Stimulated activated CD4-positive, alpha-beta T cell treated with anti-CD3 and anti-CD28 coated beads, Interleukin-12 subunit alpha, Interleukin-12 subunit beta, amount 100 ng/mL, for 48 hours (primary cell): ENCODE data around the gene GALNT18.

ENCODE experiments used
- DNase-seq, 3 donors: peaks; one replicate each; pipeline ENCODE4 v3.0.0-alpha.2; 2020; ENCODE audit warnings: low read depth in 2 of 3, low spot score in 1 of 3

Gene GALNT18

GRCh38 chr11:11533751-11534150 lies 88.1 kb downstream of the GALNT18 start:
- DNase-seq = no peak

- no peak for DNase-seq
These were observed 88.7 kb downstream of the GALNT18 start for GRCh38 chr11:11533057-11533456.

DNA sequence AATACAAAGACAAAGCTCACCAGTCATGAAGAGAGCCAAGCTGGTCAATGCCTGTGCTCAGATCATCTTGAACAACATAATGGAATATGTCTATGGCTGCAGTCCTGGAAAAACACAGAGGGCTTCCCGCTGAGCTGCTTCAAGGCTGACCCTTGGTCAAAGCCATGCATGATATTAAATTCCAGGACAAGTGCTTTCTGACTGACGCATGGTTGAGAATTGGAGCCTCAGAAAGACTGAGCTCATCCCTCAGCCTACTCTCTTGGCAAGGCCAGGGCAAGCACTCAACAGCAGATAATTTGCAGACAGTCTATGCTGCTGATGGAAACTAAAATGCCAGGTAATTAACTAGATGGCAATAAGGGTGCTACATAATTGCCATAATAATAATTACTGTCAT lies 89.2 kb downstream of the GALNT18 start:
- DNase-seq = no peak

DNA sequence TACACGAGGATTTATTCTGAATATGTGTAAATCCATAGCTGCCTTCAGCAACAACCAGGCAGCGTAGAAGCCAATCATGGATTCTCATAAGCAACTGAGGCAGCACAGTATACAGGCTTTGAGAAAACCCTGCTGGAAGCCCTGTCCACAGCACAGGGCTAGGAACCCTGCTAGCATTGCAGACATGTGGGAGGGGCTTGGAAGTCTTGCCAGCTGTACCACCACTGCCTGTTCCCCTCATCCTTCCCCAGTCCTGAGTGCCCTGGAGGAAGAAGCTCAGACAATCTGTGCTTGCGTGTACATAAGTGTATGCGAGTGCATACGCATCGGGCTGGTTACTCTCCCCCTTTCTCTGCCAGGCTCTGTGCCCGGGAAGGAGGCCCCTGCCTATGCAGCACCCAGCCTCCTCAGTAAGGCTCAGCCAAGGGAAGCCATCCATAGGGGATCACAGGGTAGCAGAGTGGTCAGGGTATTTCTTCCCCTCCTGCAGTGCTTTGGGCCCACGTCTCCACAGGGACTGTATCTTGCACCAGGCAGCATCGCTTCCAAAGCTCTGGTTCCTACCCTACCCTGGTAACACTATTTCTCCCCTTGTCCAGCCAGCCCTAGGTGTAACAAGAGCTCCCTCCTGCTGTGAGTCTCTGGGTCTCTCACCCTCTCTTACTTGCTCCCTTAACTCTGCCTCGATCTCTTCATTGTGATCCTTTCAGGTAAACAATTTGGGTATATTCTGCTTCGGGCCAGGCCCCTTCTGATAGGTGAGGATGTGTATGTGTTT lies 90.5 kb downstream of the GALNT18 start:
- no peak for DNase-seq

DNA sequence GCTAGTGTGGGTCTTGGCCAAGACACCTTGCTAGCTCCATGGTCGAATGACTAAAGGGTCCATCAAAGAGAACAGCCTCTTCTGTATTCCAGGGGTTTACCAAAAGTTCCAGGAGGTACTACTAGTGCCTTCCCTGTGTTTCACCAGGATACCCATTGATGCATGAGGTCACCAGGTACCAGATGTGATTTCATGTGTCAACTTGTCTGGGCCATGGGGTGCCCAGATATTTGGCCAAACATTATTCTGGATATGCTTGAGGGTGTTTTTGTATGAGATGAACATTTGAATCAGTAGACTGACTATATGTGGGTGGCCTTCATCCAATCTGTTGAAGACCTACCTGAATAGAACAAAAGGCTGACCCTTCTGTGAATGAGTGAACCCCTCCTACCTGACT lies 92.8 kb downstream of the GALNT18 start:
- DNase-seq = no peak

GRCh38 chr11:11525283-11525682 lies 96.5 kb downstream of the GALNT18 start:
- DNase-seq = no peak

DNA sequence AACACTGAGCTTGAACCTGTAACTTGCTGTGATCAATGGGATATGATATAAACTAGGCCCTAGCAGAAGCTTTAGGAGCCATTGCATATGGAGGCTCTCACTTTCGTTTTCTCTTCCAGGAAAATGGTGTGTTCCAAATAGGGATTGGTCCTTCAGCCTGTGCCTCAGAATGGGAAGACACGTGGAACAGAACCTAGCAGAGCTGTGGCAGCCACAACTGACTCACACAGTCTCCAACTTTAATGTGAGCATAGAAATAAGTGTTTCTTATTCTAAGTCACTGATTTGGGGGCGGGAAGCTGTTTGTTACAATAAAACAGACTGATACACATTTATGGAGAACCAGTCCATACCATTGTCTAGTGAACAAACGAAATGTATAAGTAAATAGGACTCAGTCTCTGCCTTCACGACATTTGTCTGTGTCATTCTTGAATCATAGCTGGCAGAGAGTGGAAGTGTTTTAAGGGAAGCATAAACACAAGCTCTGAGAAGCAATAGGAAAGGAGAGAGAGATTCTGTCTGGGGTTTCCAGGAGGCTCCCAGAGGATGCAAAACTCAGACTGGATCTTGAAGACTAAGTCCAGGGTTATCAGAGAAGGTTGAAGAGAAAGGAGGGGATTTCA lies 97.3 kb downstream of the GALNT18 start:
- DNase-seq = no peak

- no peak for DNase-seq
These were observed 99.2 kb downstream of the GALNT18 start for GRCh38 chr11:11522591-11522990.

GRCh38 chr11:11521306-11522002 lies 100.4 kb downstream of the GALNT18 start:
- no peak for DNase-seq

- DNase-seq = no peak
These were observed 101.4 kb downstream of the GALNT18 start for GRCh38 chr11:11520231-11521015.

DNA sequence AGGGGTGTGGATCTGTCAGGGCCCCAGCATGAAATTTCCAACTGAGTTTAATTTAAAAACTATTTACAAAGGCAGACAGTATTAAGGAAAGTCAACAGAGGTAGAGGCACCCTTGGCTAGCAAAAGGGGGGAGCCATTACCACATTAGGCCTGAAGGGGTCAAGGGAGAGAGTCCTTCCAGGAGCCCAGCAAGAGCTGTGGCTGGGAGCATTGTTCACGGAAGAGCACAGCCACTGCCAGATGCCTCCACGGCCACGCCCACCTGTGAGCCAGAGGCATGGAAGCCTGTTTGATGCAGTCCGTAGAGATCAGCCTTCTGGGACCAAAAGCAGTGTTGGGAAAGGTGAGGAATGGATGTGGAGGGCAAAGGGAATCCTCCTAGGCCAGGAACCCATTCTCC lies 102.6 kb downstream of the GALNT18 start:
- DNase-seq = no peak

DNA sequence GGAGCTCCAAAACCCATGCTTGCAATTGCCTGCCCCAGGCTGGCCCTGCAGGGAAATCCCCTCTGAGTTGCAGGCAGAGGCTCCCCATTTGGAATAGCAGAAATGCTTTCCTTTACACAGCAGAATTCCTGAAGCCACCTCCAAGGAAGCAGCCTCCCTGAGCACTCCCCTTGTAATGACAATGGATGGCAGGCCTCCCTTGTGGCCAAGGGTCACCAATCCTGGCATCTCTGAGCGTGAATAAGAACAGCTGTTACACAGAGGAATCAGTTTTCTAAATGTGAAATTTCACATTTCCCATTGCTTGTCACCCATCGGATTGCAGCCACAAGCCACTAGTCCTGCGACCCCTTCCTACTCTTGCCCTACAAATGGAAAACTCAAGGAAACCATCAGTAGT lies 107.6 kb downstream of the GALNT18 start:
- no peak for DNase-seq

GRCh38 chr11:11513422-11513821 lies 108.4 kb downstream of the GALNT18 start:
- DNase-seq = no peak

DNA sequence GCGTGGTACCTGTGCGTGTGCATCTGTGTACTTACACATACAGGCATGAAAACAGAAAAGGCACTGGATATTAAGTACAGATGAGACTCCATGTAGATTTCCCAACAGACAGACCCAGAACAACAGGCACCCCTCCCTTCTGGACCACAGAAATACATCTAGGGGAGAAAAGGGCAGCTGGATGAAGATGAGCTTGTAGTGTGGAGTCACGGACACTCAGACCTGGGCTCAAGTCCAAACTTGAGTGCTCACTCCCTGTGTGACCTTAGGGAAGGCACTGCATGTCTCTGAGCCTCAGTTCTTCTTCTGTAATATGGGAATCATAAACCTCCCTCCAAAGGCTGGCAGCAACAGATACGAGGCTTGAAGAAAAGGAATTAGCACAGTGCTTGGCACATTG lies 108.9 kb downstream of the GALNT18 start:
- no peak for DNase-seq

DNA sequence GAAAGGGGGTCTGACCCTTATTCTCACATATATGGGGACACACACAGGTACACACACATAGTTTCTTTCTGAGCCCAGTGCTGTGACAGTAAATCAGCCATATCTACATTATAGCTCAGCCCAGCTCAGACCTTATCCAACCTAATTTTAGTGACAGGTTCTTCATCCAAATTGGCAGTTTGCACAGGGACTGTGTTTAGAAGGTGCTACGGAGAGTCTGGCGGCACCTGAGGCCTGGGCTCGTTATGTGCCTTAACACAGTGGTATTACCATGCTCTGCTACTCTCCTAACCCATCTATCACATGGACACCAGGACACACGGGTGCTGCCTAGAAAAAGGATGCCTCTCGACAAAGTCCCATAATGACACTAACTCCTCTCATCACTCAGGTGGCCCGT lies 109.3 kb downstream of the GALNT18 start:
- no peak for DNase-seq

- DNase-seq = no peak
These were observed 109.7 kb downstream of the GALNT18 start for GRCh38 chr11:11512090-11512489.

- DNase-seq = no peak
These were observed 110.9 kb downstream of the GALNT18 start for GRCh38 chr11:11510939-11511338.

- DNase-seq = no peak
These were observed 116.1 kb downstream of the GALNT18 start for GRCh38 chr11:11505692-11506091.

- no peak for DNase-seq
These were observed 116.6 kb downstream of the GALNT18 start for GRCh38 chr11:11505190-11505589.

DNA sequence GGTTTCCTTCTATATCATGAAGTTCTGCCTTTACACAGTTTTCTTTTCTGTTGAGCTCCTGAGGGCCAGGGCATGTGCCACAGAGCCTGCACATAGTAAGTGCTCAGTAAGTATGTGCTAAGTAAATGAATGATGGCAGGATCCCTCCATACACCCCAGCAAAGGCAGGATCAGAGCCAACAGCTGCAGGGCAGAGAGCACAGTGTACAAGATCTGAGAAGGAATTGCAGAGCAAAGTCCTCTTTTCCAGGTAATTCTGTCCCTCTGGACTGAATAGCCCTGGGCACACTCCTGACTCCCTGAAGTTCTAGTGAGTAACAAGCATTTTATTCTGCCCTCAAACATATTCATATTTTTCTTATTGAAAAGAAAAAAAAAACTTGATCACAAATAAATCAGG lies 117.7 kb downstream of the GALNT18 start:
- DNase-seq = no peak

GRCh38 chr11:11502263-11502861 lies 119.4 kb downstream of the GALNT18 start:
- DNase-seq = no peak
